Skeletal muscle tissue (tissue), 4 donors: ENCODE results near the gene PRKCA. TPM values are rescaled to one million over a fixed set of nuclear protein-coding genes. Genes with fewer than 3 reads are reported as not detected.

Source experiments
- H3K27ac ChIP-seq: one replicate; pipeline ENCODE4 v1.7.0; 2013; ENCODE audit warnings: mild to moderate bottlenecking, low read depth, low read length, inconsistent platforms
- H3K27me3 ChIP-seq, 3 donors: one replicate each; pipeline ENCODE4 v1.7.0; 2013; ENCODE audit warnings: low read length in 3 of 3; ENCODE audit not compliant: control insufficient read depth in 3 of 3, insufficient read depth in 3 of 3
- H3K36me3 ChIP-seq, 3 donors: one replicate each; pipeline ENCODE4 v1.7.0; 2013; ENCODE audit warnings: low read length in 3 of 3; ENCODE audit not compliant: control insufficient read depth in 3 of 3, insufficient read depth in 3 of 3
- H3K4me1 ChIP-seq, 3 donors: one replicate each; pipeline ENCODE4 v1.7.0; 2013; ENCODE audit warnings: low read length in 3 of 3, mild to moderate bottlenecking in 3 of 3; ENCODE audit not compliant: control insufficient read depth in 3 of 3, insufficient read depth in 3 of 3
- H3K4me3 ChIP-seq, 3 donors: one replicate each; pipeline ENCODE4 v1.7.0; 2013; ENCODE audit warnings: low read length in 3 of 3
- H3K9ac ChIP-seq, 3 donors: one replicate each; pipeline ENCODE4 v1.7.0; 2013; ENCODE audit warnings: low read length in 3 of 3, mild to moderate bottlenecking in 3 of 3, moderate library complexity in 2 of 3, low read depth in 1 of 3
- H3K9me3 ChIP-seq, 3 donors: one replicate each; pipeline ENCODE4 v1.7.0; 2013; ENCODE audit warnings: low read length in 3 of 3; ENCODE audit not compliant: control insufficient read depth in 3 of 3
- total RNA-seq: library from RNA; depleted of rRNA; stranded (reverse); fragments of >200 nt; gene quantifications from one replicate; pipeline ENCODE4 v1.2.3, GENCODE V29; 2014
- donor health status: Osteomylitis.

PRKCA gene
- total RNA-seq, 1 donor from 2014 or later = 2.1 TPM

- Histone ChIP-seq H3K4me3 (no peak overlapping the region), H3K9ac (no peak overlapping the region), H3K27ac (no peak overlapping the region), H3K9me3 (no peaks in the 10 kb centered on the region), H3K4me1 (no peaks in the 10 kb centered on the region), H3K36me3 (peaks cover 0 to 2% (median 0%) of the 10 kb centered on the region in 3 donors), H3K27me3 (no peaks in the 10 kb centered on the region)
These were observed 353.0 kb downstream of the PRKCA start for GRCh38 chr17:66655461-66655860.

GRCh38 chr17:66655861-66656260 is 353.4 kb downstream of the PRKCA start:
- Histone ChIP-seq H3K36me3 (peaks cover 0 to 2% (median 0%) of the 10 kb centered on the region in 3 donors), H3K27ac (no peak overlapping the region), H3K9me3 (no peaks in the 10 kb centered on the region), H3K9ac (no peak overlapping the region), H3K4me3 (no peak overlapping the region), H3K27me3 (no peaks in the 10 kb centered on the region), H3K4me1 (no peaks in the 10 kb centered on the region)

GRCh38 chr17:66661411-66662256 is 359.2 kb downstream of the PRKCA start:
- Histone ChIP-seq H3K27ac (no peak overlapping the region), H3K27me3 (no peaks in the 10 kb centered on the region), H3K4me3 (no peak overlapping the region), H3K9ac (no peak overlapping the region), H3K9me3 (no peaks in the 10 kb centered on the region), H3K36me3 (no peaks in the 10 kb centered on the region), H3K4me1 (peaks cover 0 to 13% (median 2%) of the 10 kb centered on the region in 3 donors)

- no peaks in the 10 kb centered on the region for H3K9me3 ChIP-seq
- no peaks in the 10 kb centered on the region for H3K36me3 ChIP-seq
- H3K27ac ChIP-seq = no peak overlapping the region
- no peak overlapping the region for H3K9ac ChIP-seq
- H3K4me3 ChIP-seq = no peak overlapping the region
- H3K4me1 ChIP-seq = peaks cover 0 to 13% (median 2%) of the 10 kb centered on the region in 3 donors
- H3K27me3 ChIP-seq = no peaks in the 10 kb centered on the region
These were observed 360.1 kb downstream of the PRKCA start for GRCh38 chr17:66662496-66662895.

GRCh38 chr17:66663041-66663606 is 360.7 kb downstream of the PRKCA start:
- Histone ChIP-seq H3K4me3 (no peak overlapping the region), H3K4me1 (peaks cover 2 to 13% (median 3%) of the 10 kb centered on the region in 3 donors), H3K27me3 (no peaks in the 10 kb centered on the region), H3K9me3 (no peaks in the 10 kb centered on the region), H3K9ac (no peak overlapping the region), H3K27ac (no peak overlapping the region), H3K36me3 (no peaks in the 10 kb centered on the region)

GRCh38 chr17:66664336-66664735 is 361.9 kb downstream of the PRKCA start:
- no peak overlapping the region for H3K27ac ChIP-seq
- no peaks in the 10 kb centered on the region for H3K9me3 ChIP-seq
- H3K36me3 ChIP-seq = no peaks in the 10 kb centered on the region
- no peak overlapping the region for H3K4me3 ChIP-seq
- no peak overlapping the region for H3K9ac ChIP-seq
- peaks cover 2 to 13% (median 3%) of the 10 kb centered on the region in 3 donors for H3K4me1 ChIP-seq
- no peaks in the 10 kb centered on the region for H3K27me3 ChIP-seq

GRCh38 chr17:66665194-66665593 is 362.8 kb downstream of the PRKCA start:
- Histone ChIP-seq H3K36me3 (no peaks in the 10 kb centered on the region), H3K4me3 (no peak overlapping the region)

GRCh38 chr17:66667090-66667489 is 364.7 kb downstream of the PRKCA start:
- Histone ChIP-seq H3K27ac (no peak overlapping the region), H3K4me3 (no peak overlapping the region), H3K27me3 (no peaks in the 10 kb centered on the region), H3K36me3 (no peaks in the 10 kb centered on the region), H3K9ac (no peak overlapping the region), H3K4me1 (peaks cover 0 to 5% (median 3%) of the 10 kb centered on the region in 3 donors), H3K9me3 (no peaks in the 10 kb centered on the region)

More at GRCh38 chr17:66665194-66665593, 362.8 kb downstream of the PRKCA start:
- no peak overlapping the region for H3K9ac ChIP-seq
- no peaks in the 10 kb centered on the region for H3K9me3 ChIP-seq
- H3K27me3 ChIP-seq = no peaks in the 10 kb centered on the region
- peaks cover 2 to 13% (median 3%) of the 10 kb centered on the region in 3 donors for H3K4me1 ChIP-seq
- no peak overlapping the region for H3K27ac ChIP-seq

- no peaks in the 10 kb centered on the region for H3K36me3 ChIP-seq
- no peak overlapping the region for H3K4me3 ChIP-seq
- H3K4me1 ChIP-seq = peaks cover 0 to 4% (median 3%) of the 10 kb centered on the region in 3 donors
- no peaks in the 10 kb centered on the region for H3K27me3 ChIP-seq
- no peaks in the 10 kb centered on the region for H3K9me3 ChIP-seq
- H3K9ac ChIP-seq = no peak overlapping the region
- no peak overlapping the region for H3K27ac ChIP-seq
These were observed 365.1 kb downstream of the PRKCA start for GRCh38 chr17:66667491-66668030.

GRCh38 chr17:66670206-66670605 is 367.8 kb downstream of the PRKCA start:
- peaks cover 3 to 6% (median 3%) of the 10 kb centered on the region in 3 donors for H3K4me1 ChIP-seq
- no peak overlapping the region for H3K9ac ChIP-seq
- H3K4me3 ChIP-seq = no peak overlapping the region
- H3K27ac ChIP-seq = no peak overlapping the region
- H3K36me3 ChIP-seq = no peaks in the 10 kb centered on the region
- H3K9me3 ChIP-seq = no peaks in the 10 kb centered on the region
- no peaks in the 10 kb centered on the region for H3K27me3 ChIP-seq
